ENCODE results near the gene TEX30.

The TEX30 gene

GRCh38 chr13:102798581-102799425 lies 25.2 kb upstream of the TEX30 start, which contains the start of the genes BIVM and POGLUT2:
BIVM (plus strand) TSS chr13:102799119; CDS start chr13:102807268, 8,149 bp downstream.
POGLUT2 (minus strand) TSS chr13:102798976; CDS start chr13:102798670, 306 bp downstream.
- Histone ChIP-seq H3K36me3 (ENCODE audit: low read length) (no peaks in the 10 kb centered on the region), H4K20me1 (ENCODE audit: low read depth, low read length) (no peaks in the 10 kb centered on the region), H3F3A (ENCODE audit: insufficient read depth) (peaks cover 8% of the 10 kb centered on the region; the same call in 1 of the 2 replicates), H3K9me2 (replicated peaks; ENCODE audit: insufficient read depth, low read length) (no peaks in the 10 kb centered on the region), H3K4me3 (ENCODE audit: insufficient read depth, low read length, poor library complexity, severe bottlenecking) (peak within 1 kb of the TSS; percentile 77), H3K9me3 (ENCODE audit: insufficient read depth, low read length) (no peaks in the 10 kb centered on the region), H2AFZ (ENCODE audit: low read depth, low read length, severe bottlenecking) (peak within 1 kb of the TSS; percentile 91), H3K4me2 (ENCODE audit: low read depth, low read length, poor library complexity, severe bottlenecking) (peak within 1 kb of the TSS; percentile 78), H3K79me2 (ENCODE audit: insufficient read depth, low read length) (no peaks in the 10 kb centered on the region; the same call in 1 of the 2 replicates), H3K9ac (ENCODE audit: low read length) (peak within 1 kb of the TSS; percentile 62), H3K27me3 (ENCODE audit: low read length) (no peaks in the 10 kb centered on the region), H3K27ac (ENCODE audit: low read depth, low read length) (no peak within 1 kb of the TSS)
- no peak for TF ChIP-seq EZH2phosphoT487 (conservative IDR thresholded peaks at IDR 0.05; ENCODE audit: low read length)
- TF ChIP-seq, protein P1, sequence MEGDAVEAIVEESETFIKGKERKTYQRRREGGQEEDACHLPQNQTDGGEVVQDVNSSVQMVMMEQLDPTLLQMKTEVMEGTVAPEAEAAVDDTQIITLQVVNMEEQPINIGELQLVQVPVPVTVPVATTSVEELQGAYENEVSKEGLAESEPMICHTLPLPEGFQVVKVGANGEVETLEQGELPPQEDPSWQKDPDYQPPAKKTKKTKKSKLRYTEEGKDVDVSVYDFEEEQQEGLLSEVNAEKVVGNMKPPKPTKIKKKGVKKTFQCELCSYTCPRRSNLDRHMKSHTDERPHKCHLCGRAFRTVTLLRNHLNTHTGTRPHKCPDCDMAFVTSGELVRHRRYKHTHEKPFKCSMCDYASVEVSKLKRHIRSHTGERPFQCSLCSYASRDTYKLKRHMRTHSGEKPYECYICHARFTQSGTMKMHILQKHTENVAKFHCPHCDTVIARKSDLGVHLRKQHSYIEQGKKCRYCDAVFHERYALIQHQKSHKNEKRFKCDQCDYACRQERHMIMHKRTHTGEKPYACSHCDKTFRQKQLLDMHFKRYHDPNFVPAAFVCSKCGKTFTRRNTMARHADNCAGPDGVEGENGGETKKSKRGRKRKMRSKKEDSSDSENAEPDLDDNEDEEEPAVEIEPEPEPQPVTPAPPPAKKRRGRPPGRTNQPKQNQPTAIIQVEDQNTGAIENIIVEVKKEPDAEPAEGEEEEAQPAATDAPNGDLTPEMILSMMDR (IDR thresholded peaks at IDR 0.05; ENCODE audit: insufficient read depth, low read length, poor library complexity, severe bottlenecking) = no peak

DNA sequence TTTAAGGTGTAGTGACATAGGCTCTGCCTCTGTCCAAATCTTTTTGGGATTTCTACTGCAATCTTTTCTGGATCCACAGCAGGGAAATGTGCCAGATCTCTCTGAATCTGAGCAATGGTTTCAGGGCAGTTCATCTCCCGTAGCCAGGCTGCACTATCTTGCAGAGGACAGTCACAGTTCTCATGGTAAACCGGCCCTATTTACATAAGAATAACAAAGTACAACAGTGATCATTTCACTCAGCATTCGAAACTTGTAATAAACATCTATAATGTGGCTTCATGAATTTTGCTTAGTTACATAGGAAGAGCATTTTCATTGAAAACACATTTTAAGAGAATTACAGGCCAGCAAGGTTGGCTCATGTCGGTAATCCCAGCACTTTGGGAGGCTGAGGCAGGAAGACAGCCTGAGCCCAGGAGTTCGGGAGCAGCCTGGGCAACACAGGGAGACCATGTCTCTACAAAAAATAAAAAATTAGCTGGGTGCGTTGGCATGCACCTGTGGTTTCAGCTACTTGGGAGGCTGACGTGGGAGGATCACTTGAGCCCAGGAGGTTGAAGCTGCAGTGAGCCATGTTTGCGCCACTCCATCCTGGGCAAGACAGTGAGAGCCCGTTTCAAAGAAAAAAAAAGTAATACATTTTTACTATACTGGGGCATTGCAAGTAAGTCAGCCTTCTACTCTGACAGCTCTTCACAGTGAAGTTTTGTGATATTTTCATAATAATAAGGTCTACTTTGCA lies 20.2 kb upstream of the TEX30 start:
- Histone ChIP-seq H3K27me3 (ENCODE audit: low read length) (no peaks in the 10 kb centered on the region), H3K36me3 (ENCODE audit: low read length) (no peaks in the 10 kb centered on the region), H3F3A (ENCODE audit: insufficient read depth) (peaks cover 8% of the 10 kb centered on the region; the same call in 1 of the 2 replicates), H3K27ac (ENCODE audit: low read depth, low read length) (no peak overlapping the region), H4K20me1 (ENCODE audit: low read depth, low read length) (no peaks in the 10 kb centered on the region), H3K9me3 (ENCODE audit: insufficient read depth, low read length) (no peaks in the 10 kb centered on the region), H3K79me2 (ENCODE audit: insufficient read depth, low read length) (no peaks in the 10 kb centered on the region; the same call in 1 of the 2 replicates), H3K9ac (ENCODE audit: low read length) (no peak overlapping the region), H3K4me3 (ENCODE audit: insufficient read depth, low read length, poor library complexity, severe bottlenecking) (no peak overlapping the region), H3K4me2 (ENCODE audit: low read depth, low read length, poor library complexity, severe bottlenecking) (no peak overlapping the region), H3K9me2 (replicated peaks; ENCODE audit: insufficient read depth, low read length) (no peaks in the 10 kb centered on the region), H2AFZ (ENCODE audit: low read depth, low read length, severe bottlenecking) (no peak overlapping the region)
- TF ChIP-seq, protein P1 (IDR thresholded peaks at IDR 0.05; ENCODE audit: insufficient read depth, low read length, poor library complexity, severe bottlenecking) = no peak
- TF ChIP-seq EZH2phosphoT487 (conservative IDR thresholded peaks at IDR 0.05; ENCODE audit: low read length) = no peak

DNA sequence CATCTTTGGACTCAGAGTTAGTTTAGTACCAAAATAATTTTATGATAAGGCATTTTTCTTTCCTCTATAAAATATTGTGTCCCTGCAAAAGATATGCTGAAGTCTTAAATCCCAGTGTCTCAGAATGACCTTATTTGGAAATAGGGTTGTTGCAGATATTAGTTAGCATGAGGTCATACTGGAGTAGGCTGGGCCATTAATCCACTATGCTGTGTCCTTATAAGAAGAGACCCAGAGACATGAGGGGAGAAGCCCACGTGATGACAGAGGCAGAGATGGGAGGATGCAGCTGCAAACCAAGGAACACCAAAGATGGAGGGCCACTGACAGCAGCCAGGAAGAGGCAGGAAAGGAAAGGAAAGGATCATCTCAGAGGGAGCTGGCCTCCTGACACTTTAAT lies 18.8 kb upstream of the TEX30 start:
- H3K27me3 ChIP-seq (ENCODE audit: low read length) = no peaks in the 10 kb centered on the region
- no peak for TF ChIP-seq EZH2phosphoT487 (conservative IDR thresholded peaks at IDR 0.05; ENCODE audit: low read length)
- TF ChIP-seq, protein P1 (IDR thresholded peaks at IDR 0.05; ENCODE audit: insufficient read depth, low read length, poor library complexity, severe bottlenecking) = no peak
- no peaks in the 10 kb centered on the region for H3K79me2 ChIP-seq (ENCODE audit: insufficient read depth, low read length)
- no peaks in the 10 kb centered on the region for H3K9me2 ChIP-seq (replicated peaks; ENCODE audit: insufficient read depth, low read length)
- H3K4me3 ChIP-seq (ENCODE audit: insufficient read depth, low read length, poor library complexity, severe bottlenecking) = no peak overlapping the region
- H2AFZ ChIP-seq (ENCODE audit: low read depth, low read length, severe bottlenecking) = no peak overlapping the region
- no peak overlapping the region for H3K4me2 ChIP-seq (ENCODE audit: low read depth, low read length, poor library complexity, severe bottlenecking)
- no peaks in the 10 kb centered on the region for H4K20me1 ChIP-seq (ENCODE audit: low read depth, low read length)
- H3K27ac ChIP-seq (ENCODE audit: low read depth, low read length) = no peak overlapping the region
- no peak overlapping the region for H3K9ac ChIP-seq (ENCODE audit: low read length)
- H3F3A ChIP-seq (ENCODE audit: insufficient read depth) = 0 out of 2 replicates have a peak, but pooled peaks cover 5% of the 10 kb centered on the region
- no peaks in the 10 kb centered on the region for H3K9me3 ChIP-seq (ENCODE audit: insufficient read depth, low read length)
- H3K36me3 ChIP-seq (ENCODE audit: low read length) = no peaks in the 10 kb centered on the region

All from SU-DHL-6 (cell line).